OCI-LY3 (cell line): ENCODE data around the gene BAHD1.

Experiments used
- H2AFZ ChIP-seq: fragments of 200-600, 300-600 bp; shearing (Covaris generic); 2 replicates; pipeline ENCODE4 v1.6.0; 2014; ENCODE audit warnings: antibody characterized with exemption, low read depth, low read length
- H3K27ac ChIP-seq: fragments of 200-600, 300-600 bp; sonication (generic); 2 replicates; pipeline ENCODE4 v1.5.1; 2014; ENCODE audit warnings: mild to moderate bottlenecking, low read length, moderate library complexity, mixed read lengths
- H3K27me3 ChIP-seq: fragments of 200-600, 300-600 bp; sonication (generic); 2 replicates; pipeline ENCODE4 v1.6.1; 2014; ENCODE audit warnings: low read depth, low read length, mixed read lengths
- H3K36me3 ChIP-seq: fragments of 200-600, 300-600 bp; sonication (generic); replicated peaks from 2 replicates; pipeline ENCODE3; 2014; ENCODE audit warnings: low read depth, low read length, mixed read lengths
- H3K4me1 ChIP-seq: fragments of 300-600, 200-600 bp; sonication (generic); 2 replicates; pipeline ENCODE4 v1.6.1; 2014; ENCODE audit warnings: low read length, mixed read lengths
- H3K4me2 ChIP-seq: fragments of 200-600, 300-600 bp; sonication (generic); 2 replicates; pipeline ENCODE4 v1.6.1; 2014; ENCODE audit warnings: low read length, mixed read lengths
- H3K4me3 ChIP-seq: fragments of 300-600, 200-600 bp; sonication (generic); 2 replicates; pipeline ENCODE4 v1.5.1; 2014; ENCODE audit warnings: antibody characterized with exemption, mild to moderate bottlenecking, low read length, moderate library complexity
- H3K79me2 ChIP-seq: fragments of 300-600, 200-600 bp; shearing (Covaris generic); 2 replicates; pipeline ENCODE4 v1.6.1; 2014; ENCODE audit warnings: mild to moderate bottlenecking, low read length, mixed read lengths
- H3K9ac ChIP-seq: fragments of 300-600, 200-600 bp; shearing (Covaris generic); 2 replicates; pipeline ENCODE4 v1.6.0; 2014; ENCODE audit warnings: mild to moderate bottlenecking, low read length, moderate library complexity
- H3K9me3 ChIP-seq: fragments of 200-600, 300-600 bp; shearing (Covaris generic); 2 replicates; pipeline ENCODE4 v1.6.1; 2014; ENCODE audit warnings: low read length, mixed read lengths; ENCODE audit not compliant: insufficient read depth
- H4K20me1 ChIP-seq: fragments of 200-600, 300-600 bp; sonication (generic); 2 replicates; pipeline ENCODE4 v1.6.1; 2016; ENCODE audit warnings: low read length, mixed read lengths; ENCODE audit not compliant: insufficient read depth
- CTCF ChIP-seq: fragments of 200-600, 300-600 bp; sonication (generic); IDR thresholded peaks from 2 replicates; pipeline ENCODE4 v1.5.1; 2014; ENCODE audit warnings: antibody characterized with exemption, low read length, low read depth
- EZH2phosphoT487 ChIP-seq: fragments of 200-600 bp; shearing (Covaris generic); IDR thresholded peaks from 2 replicates; pipeline ENCODE4 v1.6.1; 2018; ENCODE audit warnings: antibody characterized with exemption, mixed run types, low read depth

BAHD1 gene

GRCh38 chr15:40409366-40409765 lies 31.4 kb upstream of the BAHD1 start:
- H3K4me1 ChIP-seq = peaks cover 51% of the 10 kb centered on the region
- peaks cover 31% of the 10 kb centered on the region for H3K79me2 ChIP-seq
- peaks cover 44% of the 10 kb centered on the region for H3K36me3 ChIP-seq
- H3K4me3 ChIP-seq = peak overlapping the region; percentile 45
- no peaks in the 10 kb centered on the region for H3K27me3 ChIP-seq
- H3K27ac ChIP-seq = peak overlapping the region; percentile 94
- peak overlapping the region; percentile 89 for H3K4me2 ChIP-seq
- no peak for TF ChIP-seq CTCF
- H3K9me3 ChIP-seq = no peaks in the 10 kb centered on the region
- H4K20me1 ChIP-seq = no peaks in the 10 kb centered on the region
- no peak overlapping the region for H2AFZ ChIP-seq
- H3K9ac ChIP-seq = peak overlapping the region; percentile 50

GRCh38 chr15:40410476-40410875 lies 30.3 kb upstream of the BAHD1 start:
- H3K4me3 ChIP-seq = no peak overlapping the region
- no peaks in the 10 kb centered on the region for H3K9me3 ChIP-seq
- H3K79me2 ChIP-seq = peaks cover 26% of the 10 kb centered on the region
- H3K4me2 ChIP-seq = 0 out of 2 replicates have a peak overlapping the region, but pooled peaks have one; percentile 4
- H3K27ac ChIP-seq = peak overlapping the region; percentile 94; the same call in 1 of the 2 replicates
- no peaks in the 10 kb centered on the region for H4K20me1 ChIP-seq
- peaks cover 46% of the 10 kb centered on the region for H3K4me1 ChIP-seq
- TF ChIP-seq EZH2phosphoT487 = no peak
- no peak for TF ChIP-seq CTCF
- no peaks in the 10 kb centered on the region for H3K27me3 ChIP-seq
- no peak overlapping the region for H3K9ac ChIP-seq
- peaks cover 52% of the 10 kb centered on the region for H3K36me3 ChIP-seq
- H2AFZ ChIP-seq = no peak overlapping the region

- no peaks in the 10 kb centered on the region for H4K20me1 ChIP-seq
- no peak overlapping the region for H3K4me3 ChIP-seq
- no peaks in the 10 kb centered on the region for H3K27me3 ChIP-seq
- peaks cover 11% of the 10 kb centered on the region for H3K79me2 ChIP-seq
- no peak overlapping the region for H3K9ac ChIP-seq
- peaks cover 34% of the 10 kb centered on the region for H3K4me1 ChIP-seq
- H3K9me3 ChIP-seq = no peaks in the 10 kb centered on the region
- H3K36me3 ChIP-seq = peaks cover 60% of the 10 kb centered on the region
- H3K4me2 ChIP-seq = no peak overlapping the region
- no peak for TF ChIP-seq CTCF
- TF ChIP-seq EZH2phosphoT487 = no peak
- no peak overlapping the region for H3K27ac ChIP-seq
- no peak overlapping the region for H2AFZ ChIP-seq
These were observed 28.5 kb upstream of the BAHD1 start for GRCh38 chr15:40412095-40412759.

GRCh38 chr15:40413036-40413435 lies 27.7 kb upstream of the BAHD1 start:
- Histone ChIP-seq H3K9ac (no peak overlapping the region), H3K79me2 (peaks cover 5% of the 10 kb centered on the region), H3K27ac (no peak overlapping the region), H2AFZ (no peak overlapping the region), H3K36me3 (peaks cover 58% of the 10 kb centered on the region), H3K4me2 (no peak overlapping the region), H3K4me1 (peaks cover 27% of the 10 kb centered on the region), H4K20me1 (no peaks in the 10 kb centered on the region), H3K9me3 (no peaks in the 10 kb centered on the region), H3K27me3 (no peaks in the 10 kb centered on the region), H3K4me3 (no peak overlapping the region)
- TF ChIP-seq EZH2phosphoT487 = no peak
- TF ChIP-seq CTCF = no peak
